OCI-LY1 (cell line): ENCODE measurements around the gene S100A5.

Experiments used
- EZH2 ChIP-seq: fragments of 200-600 bp; sonication (generic), shearing (Covaris generic); IDR thresholded peaks from 2 replicates; pipeline ENCODE4 v1.8.0; 2017; ENCODE audit warnings: borderline replicate concordance, mixed run types, mild to moderate bottlenecking, antibody characterized with exemption, low read length, moderate library complexity, mixed read lengths
- TF ChIP-seq, protein P1 (sequence below): fragments of 200-600 bp; sonication (generic), shearing (Covaris generic); IDR thresholded peaks from 2 replicates; pipeline ENCODE4 v1.5.1; 2017; ENCODE audit warnings: mild to moderate bottlenecking, antibody characterized with exemption, low read length, moderate library complexity, mixed read lengths

DNA sequence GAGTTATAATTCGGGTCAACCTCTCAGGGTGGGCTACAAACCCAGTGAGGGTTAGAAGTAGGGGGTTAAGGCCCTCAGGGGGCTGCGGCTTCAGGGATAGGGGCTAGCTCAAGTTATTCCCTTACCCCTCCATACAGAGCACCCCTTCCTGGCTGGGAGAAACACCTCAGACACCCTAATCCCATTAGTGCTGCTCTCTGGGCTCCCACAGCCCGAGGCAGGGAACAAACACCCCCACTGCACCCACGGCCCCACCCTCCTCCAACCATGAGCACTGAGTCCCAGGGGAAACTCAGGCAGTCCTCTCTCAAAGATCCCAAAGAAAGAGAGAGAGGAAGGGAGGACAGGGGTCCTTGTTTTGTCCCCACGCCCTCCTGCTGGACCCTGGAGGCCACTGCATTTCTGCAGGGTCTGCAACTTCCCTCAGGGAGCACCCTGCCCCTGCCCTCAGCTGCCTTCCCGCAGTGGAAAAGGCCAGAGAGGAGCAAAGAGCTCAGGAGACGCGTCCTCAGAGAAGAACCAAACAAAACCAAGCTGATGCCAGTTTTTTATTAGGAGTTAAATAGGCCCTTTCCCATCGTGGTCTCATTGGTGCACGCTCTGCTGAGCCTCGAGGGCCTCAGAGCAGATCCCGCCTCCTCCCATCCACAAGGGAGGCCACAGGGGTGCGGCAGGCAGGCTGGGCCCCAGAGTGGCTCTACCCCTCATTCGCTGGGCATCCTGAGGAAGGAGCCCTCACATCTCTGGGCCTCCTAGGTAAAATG is 6.2 kb upstream of the S100A5 start:
- TF ChIP-seq, protein P1, sequence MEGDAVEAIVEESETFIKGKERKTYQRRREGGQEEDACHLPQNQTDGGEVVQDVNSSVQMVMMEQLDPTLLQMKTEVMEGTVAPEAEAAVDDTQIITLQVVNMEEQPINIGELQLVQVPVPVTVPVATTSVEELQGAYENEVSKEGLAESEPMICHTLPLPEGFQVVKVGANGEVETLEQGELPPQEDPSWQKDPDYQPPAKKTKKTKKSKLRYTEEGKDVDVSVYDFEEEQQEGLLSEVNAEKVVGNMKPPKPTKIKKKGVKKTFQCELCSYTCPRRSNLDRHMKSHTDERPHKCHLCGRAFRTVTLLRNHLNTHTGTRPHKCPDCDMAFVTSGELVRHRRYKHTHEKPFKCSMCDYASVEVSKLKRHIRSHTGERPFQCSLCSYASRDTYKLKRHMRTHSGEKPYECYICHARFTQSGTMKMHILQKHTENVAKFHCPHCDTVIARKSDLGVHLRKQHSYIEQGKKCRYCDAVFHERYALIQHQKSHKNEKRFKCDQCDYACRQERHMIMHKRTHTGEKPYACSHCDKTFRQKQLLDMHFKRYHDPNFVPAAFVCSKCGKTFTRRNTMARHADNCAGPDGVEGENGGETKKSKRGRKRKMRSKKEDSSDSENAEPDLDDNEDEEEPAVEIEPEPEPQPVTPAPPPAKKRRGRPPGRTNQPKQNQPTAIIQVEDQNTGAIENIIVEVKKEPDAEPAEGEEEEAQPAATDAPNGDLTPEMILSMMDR: no peak
- no peak for TF ChIP-seq EZH2
